ENCODE results near the gene ECI2.
A peak's percentile ranks its signal among the peaks of the same experiment; 100 is the strongest.

DNA sequence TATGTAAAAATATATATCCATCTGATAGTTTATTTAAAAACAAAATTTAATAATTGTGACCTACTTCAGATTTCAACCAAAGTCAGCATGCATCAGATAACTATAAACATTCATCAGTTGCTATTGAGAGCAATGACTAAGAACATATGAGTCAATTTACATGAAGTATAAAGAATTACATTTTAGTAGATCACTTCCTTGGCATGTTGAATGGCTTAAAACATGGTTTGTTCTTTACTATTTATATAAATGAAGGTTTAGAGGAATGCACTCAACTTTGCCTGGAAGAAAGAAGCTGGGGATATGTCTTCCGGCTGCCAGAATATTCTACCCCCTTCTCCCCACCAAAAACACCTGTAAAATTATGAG, 50.1 kb downstream of the ECI2 start:
- TF ChIP-seq POLR2A (IDR thresholded peaks at IDR 0.05; ENCODE audit: low read depth, low read length) (no peak), CTCF (IDR thresholded peaks at IDR 0.05; ENCODE audit: extremely low read depth in 1 of 2, insufficient read depth in 1 of 2, low read depth in 1 of 2, low read length in 2 of 2) (no peak), POLR2AphosphoS5 (IDR thresholded peaks at IDR 0.05; ENCODE audit: insufficient read depth, low read depth, low read length) (no peak), FOS (IDR thresholded peaks at IDR 0.05; ENCODE audit: borderline replicate concordance, insufficient read depth, low read length) (peak; percentile 33), MYC (IDR thresholded peaks at IDR 0.05; ENCODE audit: low read depth, low read length) (no peak), EZH2 (IDR thresholded peaks at IDR 0.05; ENCODE audit: borderline replicate concordance, low read depth, low read length, severe bottlenecking) (no peak), MAX (IDR thresholded peaks at IDR 0.05; ENCODE audit: insufficient read depth, insufficient read length) (no peak)
